Neuronal stem cell (in vitro differentiated cells): Measurements from ENCODE around the gene ANKRD44.

Source experiments
- DNase-seq: peaks from one replicate; pipeline ENCODE4 v3.0.0-alpha.2; 2013; ENCODE audit warnings: low spot score
- H2AFZ ChIP-seq: one replicate; pipeline ENCODE4 v1.6.1; 2013; ENCODE audit warnings: mild to moderate bottlenecking, low read length, inconsistent platforms
- H2AK5ac ChIP-seq: 2 replicates; pipeline ENCODE4 v1.6.1; 2013; ENCODE audit warnings: low read depth, mild to moderate bottlenecking, inconsistent platforms, low read length, moderate library complexity, mixed read lengths
- H2BK120ac ChIP-seq: 2 replicates; pipeline ENCODE4 v1.6.1; 2013; ENCODE audit warnings: low read depth, mild to moderate bottlenecking, inconsistent platforms, low read length, moderate library complexity, mixed read lengths
- H2BK12ac ChIP-seq: one replicate; pipeline ENCODE4 v1.6.1; 2013; ENCODE audit warnings: low read length, inconsistent platforms
- H2BK15ac ChIP-seq: 2 replicates; pipeline ENCODE4 v1.6.1; 2013; ENCODE audit warnings: mild to moderate bottlenecking, low read length, inconsistent platforms, mixed read lengths
- H2BK5ac ChIP-seq: one replicate; pipeline ENCODE4 v1.6.1; 2013; ENCODE audit warnings: inconsistent platforms, mild to moderate bottlenecking, low read length, moderate library complexity
- H3K14ac ChIP-seq: one replicate; pipeline ENCODE4 v1.6.1; 2013; ENCODE audit warnings: low read length, inconsistent platforms
- H3K18ac ChIP-seq: 2 replicates; pipeline ENCODE4 v1.6.1; 2013; ENCODE audit warnings: low read length, inconsistent platforms
- H3K23ac ChIP-seq: 2 replicates; pipeline ENCODE4 v1.6.1; 2013; ENCODE audit warnings: low read depth, mild to moderate bottlenecking, mixed read lengths, low read length, inconsistent platforms; ENCODE audit not compliant: poor library complexity
- H3K27ac ChIP-seq: replicated peaks from 3 replicates; pipeline ENCODE4 v1.5.1; 2013; ENCODE audit warnings: low read length, inconsistent platforms
- H3K27me3 ChIP-seq, 3 experiments: 2 replicates each; pipeline ENCODE4 v1.6.1; 2013; ENCODE audit warnings: low read length in 3 of 3, mild to moderate bottlenecking in 2 of 3, inconsistent platforms in 1 of 3, low read depth in 1 of 3, mixed read lengths in 1 of 3, moderate library complexity in 1 of 3; ENCODE audit not compliant: control insufficient read depth in 3 of 3, insufficient read depth in 3 of 3
- H3K36me3 ChIP-seq, 2 donors: replicated peaks in 1 of 2; 2 replicates each; pipeline ENCODE4 v1.6.1; 2013; ENCODE audit warnings: low read length in 2 of 2; ENCODE audit not compliant: control insufficient read depth in 2 of 2, insufficient read depth in 2 of 2
- H3K4ac ChIP-seq: 2 replicates; pipeline ENCODE4 v1.6.1; 2013; ENCODE audit warnings: inconsistent platforms, mild to moderate bottlenecking, low read length, moderate library complexity
- H3K4me1 ChIP-seq, 2 donors: 1 replicate in 1 of 2; 2 replicates in 1 of 2; pipeline ENCODE4 v1.6.1; 2013; ENCODE audit warnings: low read length in 2 of 2, low read depth in 1 of 2; ENCODE audit not compliant: control insufficient read depth in 2 of 2, insufficient read depth in 1 of 2
- H3K4me2 ChIP-seq: one replicate; pipeline ENCODE4 v1.6.1; 2013; ENCODE audit warnings: mild to moderate bottlenecking, low read length, inconsistent platforms; ENCODE audit not compliant: insufficient read depth, poor library complexity, severe bottlenecking
- H3K4me3 ChIP-seq, 2 donors: 2 replicates each; pipeline ENCODE4 v1.5.1; 2013; ENCODE audit warnings: low read length in 2 of 2, mild to moderate bottlenecking in 2 of 2, inconsistent platforms in 1 of 2, moderate library complexity in 1 of 2
- H3K79me1 ChIP-seq: one replicate; pipeline ENCODE4 v1.6.1; 2013; ENCODE audit warnings: low read depth, mild to moderate bottlenecking, inconsistent platforms, low read length, moderate library complexity
- H3K9ac ChIP-seq: one replicate; pipeline ENCODE4 v1.6.1; 2013; ENCODE audit warnings: mild to moderate bottlenecking, low read depth, low read length, inconsistent platforms; ENCODE audit not compliant: poor library complexity
- H3K9me3 ChIP-seq, 2 donors: replicated peaks in 1 of 2; 2 replicates each; pipeline versions ENCODE3 to v1.6.1; 2013; ENCODE audit warnings: low read length in 2 of 2, mild to moderate bottlenecking in 2 of 2, inconsistent platforms in 1 of 2, low read depth in 1 of 2, mixed read lengths in 1 of 2, moderate library complexity in 1 of 2; ENCODE audit not compliant: control insufficient read depth in 2 of 2, insufficient read depth in 1 of 2
- H4K8ac ChIP-seq: one replicate; pipeline ENCODE4 v1.6.1; 2013; ENCODE audit warnings: low read depth, mild to moderate bottlenecking, inconsistent platforms, low read length, moderate library complexity
- H4K91ac ChIP-seq: one replicate; pipeline ENCODE4 v1.6.1; 2013; ENCODE audit warnings: low read length, low read depth, mild to moderate bottlenecking, inconsistent platforms; ENCODE audit not compliant: poor library complexity
- WGBS, 2 donors: extraction: QIAGEN DNeasy Blood & Tissue Kit; methylation state at CpG; one replicate each; pipeline ENCODE4 v1.1.7; 2013; ENCODE audit warnings: missing lambda C conversion rate in 2 of 2, mixed read lengths in 1 of 2; ENCODE audit not compliant: insufficient read length in 2 of 2, insufficient replicate concordance in 1 of 2; ENCODE audit errors: extremely low coverage in 2 of 2; 5-methylcytosine and 5-hydroxymethylcytosine counted together

Gene ANKRD44

GRCh38 chr2:197108758-197109157 lies 201.8 kb downstream of the ANKRD44 start:
- peak overlapping the region; percentile 5 for H2AFZ ChIP-seq
- no peak overlapping the region for H3K9ac ChIP-seq
- DNase-seq: no peak
- H2BK15ac ChIP-seq: no peak overlapping the region
- H3K27me3 ChIP-seq: no peaks in the 10 kb centered on the region
- no peak overlapping the region for H4K8ac ChIP-seq
- H3K23ac ChIP-seq: no peak overlapping the region
- H4K91ac ChIP-seq: no peak overlapping the region
- H3K9me3 ChIP-seq: no peaks in the 10 kb centered on the region
- peaks cover 2 to 10% of the 10 kb centered on the region in 2 donors for H3K4me1 ChIP-seq
- no peak overlapping the region for H3K18ac ChIP-seq
- no CpG with 5 or more reads among the region's 4 CpGs for WGBS, 2 donors
- H3K4me3 ChIP-seq: no peak overlapping the region
- H3K79me1 ChIP-seq: no peaks in the 10 kb centered on the region
- no peaks in the 10 kb centered on the region for H3K36me3 ChIP-seq
- no peak overlapping the region for H2AK5ac ChIP-seq
- H3K4ac ChIP-seq: no peak overlapping the region
- no peak overlapping the region for H3K27ac ChIP-seq
- H2BK5ac ChIP-seq: no peak overlapping the region
- no peak overlapping the region for H2BK120ac ChIP-seq
- H3K14ac ChIP-seq: no peak overlapping the region
- H2BK12ac ChIP-seq: no peak overlapping the region
- no peak overlapping the region for H3K4me2 ChIP-seq

DNA sequence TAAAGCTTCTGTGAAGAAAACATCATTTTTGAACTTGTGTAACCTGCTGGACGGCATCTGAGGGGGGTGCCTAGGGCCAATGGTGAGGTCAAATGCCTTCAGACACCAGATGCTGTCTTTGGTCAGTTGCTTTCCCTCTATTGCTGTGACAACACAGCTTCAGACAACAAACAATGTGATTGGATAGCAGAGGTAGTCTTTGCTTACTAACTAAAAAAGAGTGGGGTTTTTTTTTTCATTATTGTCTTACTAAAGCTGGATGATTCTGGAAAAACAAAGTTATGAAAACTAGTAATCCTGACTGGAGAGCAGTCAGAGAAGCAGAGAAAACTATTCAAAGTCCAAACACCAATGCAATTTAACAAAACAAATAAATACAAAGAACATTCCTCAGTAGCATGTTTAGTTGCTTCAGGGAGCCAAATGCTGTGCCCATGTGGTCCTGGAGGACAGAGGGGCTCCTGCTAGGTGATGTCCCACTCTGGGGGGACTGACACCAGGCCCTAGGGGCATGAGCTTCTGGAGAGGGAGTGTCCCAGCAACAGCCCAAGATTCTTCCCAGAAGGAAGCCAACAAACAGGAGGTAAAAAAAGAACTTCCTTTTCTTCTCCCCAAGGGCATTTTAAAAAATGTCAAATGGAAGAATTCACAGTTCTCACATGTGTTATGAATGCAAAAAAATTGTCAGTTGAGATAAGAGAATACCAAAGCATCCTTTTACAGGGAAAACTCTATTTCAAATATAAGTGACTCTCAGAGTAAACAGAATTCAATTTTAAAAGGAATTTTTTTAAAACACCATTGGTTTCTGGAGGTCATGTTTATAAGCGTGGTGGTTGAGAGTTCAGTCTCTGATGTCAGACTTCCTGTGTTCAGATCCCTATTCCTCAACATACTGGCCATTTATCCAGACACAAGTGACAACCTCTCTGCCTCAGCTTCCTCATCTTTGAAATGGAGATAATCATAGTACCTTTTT lies 203.0 kb downstream of the ANKRD44 start:
- H3K36me3 ChIP-seq: no peaks in the 10 kb centered on the region
- H3K9ac ChIP-seq: no peak overlapping the region
- H3K27ac ChIP-seq: no peak overlapping the region
- no CpG with 5 or more reads among the region's 2 CpGs for WGBS, 2 donors
- H3K23ac ChIP-seq: no peak overlapping the region
- H3K79me1 ChIP-seq: no peaks in the 10 kb centered on the region
- no peak for DNase-seq
- no peak overlapping the region for H3K4me3 ChIP-seq
- no peak overlapping the region for H2BK15ac ChIP-seq
- no peak overlapping the region for H3K4ac ChIP-seq
- no peak overlapping the region for H3K18ac ChIP-seq
- H2AFZ ChIP-seq: peak overlapping the region; percentile 12
- no peak overlapping the region for H2BK120ac ChIP-seq
- no peak overlapping the region for H2BK12ac ChIP-seq
- H2BK5ac ChIP-seq: no peak overlapping the region
- no peak overlapping the region for H4K8ac ChIP-seq
- no peak overlapping the region for H3K4me2 ChIP-seq
- H3K14ac ChIP-seq: no peak overlapping the region
- H3K27me3 ChIP-seq: no peaks in the 10 kb centered on the region
- no peak overlapping the region for H2AK5ac ChIP-seq
- no peaks in the 10 kb centered on the region for H3K9me3 ChIP-seq
- H4K91ac ChIP-seq: no peak overlapping the region
- H3K4me1 ChIP-seq: peaks cover 2 to 10% of the 10 kb centered on the region in 2 donors

GRCh38 chr2:197103363-197103762 lies 207.2 kb downstream of the ANKRD44 start:
- no CpG with 5 or more reads among the region's 1 CpG for WGBS, 2 donors
- Histone ChIP-seq H3K79me1 (no peaks in the 10 kb centered on the region), H3K14ac (no peak overlapping the region)

DNA sequence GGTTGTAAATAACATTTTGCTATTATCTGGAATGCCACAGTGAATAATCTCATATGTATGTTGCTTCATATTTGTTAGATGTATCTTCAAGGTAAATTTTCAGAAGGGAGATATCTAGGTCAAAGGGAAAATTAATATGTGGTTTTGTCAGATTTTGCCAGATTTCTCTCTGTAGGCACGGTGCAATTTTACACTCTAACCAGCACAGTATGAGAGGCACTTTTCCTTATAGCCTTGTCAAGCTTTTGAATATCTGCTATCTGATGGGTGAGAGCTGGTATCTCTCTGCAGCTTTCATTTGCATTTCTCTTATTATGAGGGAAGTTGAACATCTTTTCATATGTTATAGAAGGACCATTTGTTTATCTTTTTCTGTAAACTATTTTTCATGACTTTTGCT lies 208.3 kb downstream of the ANKRD44 start:
- H3K9me3 ChIP-seq: no peaks in the 10 kb centered on the region
- H3K36me3 ChIP-seq: no peaks in the 10 kb centered on the region
- H2BK12ac ChIP-seq: no peak overlapping the region
- H4K8ac ChIP-seq: no peak overlapping the region
- no peak overlapping the region for H2BK15ac ChIP-seq
- H3K27ac ChIP-seq: no peak overlapping the region
- peaks cover 3 to 9% of the 10 kb centered on the region in 2 donors for H3K4me1 ChIP-seq
- no peak overlapping the region for H2BK120ac ChIP-seq
- H2AFZ ChIP-seq: no peak overlapping the region
- H3K18ac ChIP-seq: no peak overlapping the region
- no peaks in the 10 kb centered on the region for H3K79me1 ChIP-seq
- no CpG with 5 or more reads among the region's 1 CpG for WGBS, 2 donors
- no peaks in the 10 kb centered on the region for H3K27me3 ChIP-seq
- no peak overlapping the region for H3K4me3 ChIP-seq
- DNase-seq: no peak
- no peak overlapping the region for H3K4ac ChIP-seq
- H2AK5ac ChIP-seq: no peak overlapping the region
- no peak overlapping the region for H3K14ac ChIP-seq
- H3K23ac ChIP-seq: no peak overlapping the region
- H2BK5ac ChIP-seq: no peak overlapping the region
- no peak overlapping the region for H3K9ac ChIP-seq
- H4K91ac ChIP-seq: no peak overlapping the region
- H3K4me2 ChIP-seq: no peak overlapping the region

More at GRCh38 chr2:197103363-197103762, 207.2 kb downstream of the ANKRD44 start:
- Histone ChIP-seq H3K4ac (no peak overlapping the region), H3K27ac (no peak overlapping the region), H3K9ac (no peak overlapping the region), H2BK12ac (no peak overlapping the region), H2AFZ (no peak overlapping the region), H3K9me3 (no peaks in the 10 kb centered on the region), H4K91ac (no peak overlapping the region), H3K4me3 (no peak overlapping the region), H2BK120ac (no peak overlapping the region), H3K18ac (no peak overlapping the region), H4K8ac (no peak overlapping the region), H2BK15ac (no peak overlapping the region), H3K27me3 (no peaks in the 10 kb centered on the region), H3K4me1 (peaks cover 2 to 10% of the 10 kb centered on the region in 2 donors), H3K36me3 (no peaks in the 10 kb centered on the region), H2BK5ac (no peak overlapping the region), H3K23ac (no peak overlapping the region), H2AK5ac (no peak overlapping the region), H3K4me2 (no peak overlapping the region)
- DNase-seq: no peak
